Kidney tubule cell (primary cell): ENCODE results near the gene RDM1.

Source experiments
- DNase-seq: peaks from one replicate; pipeline ENCODE4 v3.0.0-alpha.2; 2018; ENCODE audit warnings: low spot score

The RDM1 gene

GRCh38 chr17:35932586-35932985, 2.0 kb upstream of the RDM1 start:
- DNase-seq = no peak

DNA sequence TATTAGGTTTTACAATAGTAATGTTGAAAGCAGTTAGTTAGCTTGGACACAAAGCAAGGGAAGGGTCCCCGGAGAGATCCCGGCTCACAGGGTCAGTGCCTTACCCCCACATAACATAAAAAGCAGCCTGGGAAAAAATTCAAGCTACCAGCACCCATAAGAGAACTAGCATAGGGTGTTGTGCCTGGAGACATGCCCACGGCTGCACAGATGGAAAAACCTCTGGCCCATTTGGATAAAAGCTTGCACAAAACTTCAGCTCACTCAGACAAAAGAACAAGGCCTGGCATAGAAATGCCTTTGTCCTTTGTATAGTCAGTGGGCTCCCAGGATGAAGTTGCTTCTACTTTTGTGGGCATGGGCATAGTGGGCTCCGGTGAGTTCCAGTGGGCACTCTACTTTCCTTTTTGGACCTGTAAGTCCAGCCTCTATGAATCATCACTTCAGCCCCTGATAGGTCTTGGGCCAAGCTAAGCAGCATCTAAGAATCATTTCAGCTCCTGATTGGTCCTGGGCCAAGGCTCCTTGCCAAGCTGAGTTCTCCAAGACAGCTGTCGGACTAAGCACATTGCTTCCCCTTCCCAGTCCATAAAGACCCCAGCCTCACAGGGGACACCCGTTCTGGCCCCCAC, 1.3 kb upstream of the RDM1 start:
- DNase-seq = no peak

- DNase-seq = no peak
These were observed 2.9 kb downstream of the RDM1 start for GRCh38 chr17:35927714-35928113.

- DNase-seq = no peak
These were observed 6.9 kb downstream of the RDM1 start for GRCh38 chr17:35923609-35924114.

DNA sequence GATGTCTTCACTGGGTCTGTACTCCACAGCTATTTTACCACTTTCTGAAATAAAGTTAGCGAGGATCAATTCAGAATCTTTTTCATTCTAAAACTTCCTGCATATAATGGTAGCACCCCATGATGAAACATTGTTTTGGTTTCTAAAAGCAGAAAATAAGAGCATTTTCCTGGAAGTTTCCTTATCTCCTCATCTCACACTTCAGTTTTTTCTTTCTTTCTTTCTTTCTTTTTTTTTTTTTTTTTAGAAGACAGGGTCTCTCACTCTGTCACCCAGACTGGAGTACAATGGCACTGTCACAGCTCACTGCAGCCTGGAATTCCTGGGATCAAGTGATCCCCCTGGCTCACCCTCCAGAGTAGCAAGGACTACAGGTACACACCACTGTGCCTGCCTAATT, 10.3 kb downstream of the RDM1 start:
- DNase-seq = no peak

GRCh38 chr17:35918665-35919064, 11.9 kb downstream of the RDM1 start:
- no peak for DNase-seq

DNA sequence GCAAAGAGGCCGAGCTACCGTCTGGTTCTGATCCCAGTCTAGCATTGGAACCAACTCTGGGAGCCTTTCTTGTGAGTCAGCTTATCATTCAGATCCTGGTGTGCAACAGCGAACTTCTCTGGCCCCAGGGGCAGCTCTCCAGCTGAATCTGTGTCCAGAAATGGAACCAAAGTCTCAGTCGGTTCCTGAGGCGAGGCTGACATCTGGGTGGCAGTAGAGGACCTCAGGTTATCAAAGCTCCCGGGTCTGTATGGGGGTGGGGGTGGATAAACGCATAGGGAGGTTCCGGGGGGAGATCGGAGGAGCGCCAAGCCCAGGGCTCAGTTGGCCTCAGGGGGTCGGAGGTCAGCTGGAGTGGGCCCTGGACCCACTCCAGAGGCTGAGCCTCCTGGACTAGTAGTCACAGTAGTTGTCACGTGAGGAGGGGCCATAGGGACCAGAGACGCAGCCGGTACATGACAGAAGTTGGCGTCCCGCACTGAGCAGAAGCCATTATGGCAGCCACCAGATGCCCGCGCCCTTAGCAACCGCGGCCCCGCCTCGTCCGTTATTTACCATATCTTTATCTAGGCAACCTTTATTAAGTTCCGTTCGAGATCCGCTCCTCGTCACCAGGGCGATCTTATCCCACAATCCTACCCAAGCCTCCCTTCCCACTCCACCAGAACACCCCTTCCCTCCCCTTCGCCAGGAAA, 12.9 kb downstream of the RDM1 start:
- DNase-seq = no peak

DNA sequence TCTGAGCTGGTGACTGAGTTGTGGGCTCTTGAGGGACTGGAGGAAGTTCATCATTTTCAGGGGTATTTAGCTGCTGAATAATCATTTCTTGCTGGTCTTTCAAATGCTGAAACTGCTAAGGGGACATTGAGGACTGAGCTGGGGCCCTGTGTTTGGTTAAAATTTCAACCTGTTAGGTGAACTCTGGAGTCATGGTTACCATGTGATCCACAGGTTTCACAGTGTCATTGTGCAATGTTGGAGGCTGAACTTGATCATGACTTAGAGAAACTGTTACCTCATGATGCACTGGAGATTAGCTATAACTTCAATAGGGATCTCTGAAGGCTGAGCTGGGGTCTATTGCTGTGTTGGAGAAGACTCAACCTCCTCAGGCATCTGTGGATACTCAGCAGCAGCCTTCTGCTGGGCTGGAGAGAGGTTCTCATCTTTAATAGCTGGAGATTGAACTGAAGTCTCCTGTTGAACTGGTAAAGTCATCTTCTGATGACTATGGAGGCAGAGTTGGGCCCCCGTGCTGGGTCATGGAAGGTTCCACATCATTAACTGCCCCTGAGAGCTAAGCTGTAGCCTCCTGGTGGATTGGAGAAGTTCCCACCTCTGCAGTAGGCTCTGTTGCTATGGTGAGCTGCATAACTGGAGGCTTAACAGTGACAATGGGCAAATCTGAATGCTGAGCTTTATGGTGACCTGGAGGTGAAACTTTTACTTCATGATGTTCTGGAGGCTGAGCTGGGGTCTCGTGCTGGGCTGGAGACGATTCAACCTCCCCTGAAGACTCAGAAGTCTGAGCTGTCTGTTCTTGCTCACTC, 15.2 kb downstream of the RDM1 start:
- peak; percentile 57 for DNase-seq

DNA sequence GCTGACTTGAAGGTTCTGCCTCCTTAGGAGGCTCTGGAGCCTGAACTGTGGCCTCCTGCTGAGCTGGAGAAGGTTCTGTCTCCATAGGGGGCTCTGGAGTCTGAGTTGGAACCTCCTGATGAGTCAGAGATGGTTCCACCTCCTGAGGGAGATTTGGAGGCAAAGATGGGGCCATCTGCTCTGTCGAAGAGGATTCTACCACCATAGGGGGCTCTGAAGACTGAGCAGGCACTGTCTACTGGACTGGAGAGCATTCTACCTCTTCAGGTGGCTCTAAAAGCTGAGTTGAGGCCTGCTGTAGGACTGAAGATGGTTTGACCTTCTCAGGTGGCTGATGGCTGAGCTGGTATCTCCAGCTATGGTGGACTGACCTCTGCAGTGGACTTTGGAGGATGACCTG, 16.2 kb downstream of the RDM1 start:
- DNase-seq = no peak

DNA sequence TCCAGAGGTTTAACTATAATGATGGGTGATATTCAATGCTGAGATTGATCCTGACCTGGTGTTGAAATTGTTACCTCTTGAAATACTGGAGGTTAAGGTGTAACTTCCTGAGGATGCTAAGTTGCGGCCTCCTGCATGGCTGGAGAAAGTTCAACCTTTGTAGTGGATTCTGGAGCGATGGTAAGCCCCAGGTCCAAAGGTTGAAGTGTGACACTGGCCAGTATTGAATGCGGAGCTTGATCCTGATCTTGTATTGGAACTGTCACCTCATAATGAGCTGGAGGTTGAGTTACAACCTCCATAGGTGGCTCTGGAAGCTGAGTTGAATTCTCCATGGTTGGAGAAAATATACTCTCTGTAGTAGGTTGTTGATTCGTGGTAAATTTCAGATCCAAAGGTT, 17.0 kb downstream of the RDM1 start:
- no peak for DNase-seq

- no peak for DNase-seq
These were observed 17.6 kb downstream of the RDM1 start for GRCh38 chr17:35912942-35913341.

- DNase-seq = no peak
These were observed 18.1 kb downstream of the RDM1 start for GRCh38 chr17:35912339-35912912.

DNA sequence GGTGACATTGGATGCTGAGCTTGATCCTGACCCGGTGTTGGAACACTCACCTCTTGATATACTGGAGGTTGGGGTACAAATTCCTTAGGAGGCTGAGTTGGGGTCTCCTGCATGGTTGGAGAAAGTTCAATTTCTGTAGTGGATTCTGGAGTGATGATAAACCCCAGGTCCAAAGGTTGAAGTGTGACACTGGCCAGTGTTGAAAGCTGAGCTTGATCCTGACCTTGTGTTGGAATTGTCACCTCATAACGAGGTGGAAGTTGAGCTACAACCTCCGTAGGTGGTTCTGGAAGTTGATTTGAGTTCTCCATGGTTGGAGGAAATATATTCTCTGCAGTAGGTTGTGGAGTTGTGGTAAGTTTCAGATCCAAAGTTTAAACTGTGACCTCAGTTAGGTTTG, 21.2 kb downstream of the RDM1 start:
- DNase-seq = no peak

GRCh38 chr17:35907691-35908090, 22.9 kb downstream of the RDM1 start:
- no peak for DNase-seq

DNA sequence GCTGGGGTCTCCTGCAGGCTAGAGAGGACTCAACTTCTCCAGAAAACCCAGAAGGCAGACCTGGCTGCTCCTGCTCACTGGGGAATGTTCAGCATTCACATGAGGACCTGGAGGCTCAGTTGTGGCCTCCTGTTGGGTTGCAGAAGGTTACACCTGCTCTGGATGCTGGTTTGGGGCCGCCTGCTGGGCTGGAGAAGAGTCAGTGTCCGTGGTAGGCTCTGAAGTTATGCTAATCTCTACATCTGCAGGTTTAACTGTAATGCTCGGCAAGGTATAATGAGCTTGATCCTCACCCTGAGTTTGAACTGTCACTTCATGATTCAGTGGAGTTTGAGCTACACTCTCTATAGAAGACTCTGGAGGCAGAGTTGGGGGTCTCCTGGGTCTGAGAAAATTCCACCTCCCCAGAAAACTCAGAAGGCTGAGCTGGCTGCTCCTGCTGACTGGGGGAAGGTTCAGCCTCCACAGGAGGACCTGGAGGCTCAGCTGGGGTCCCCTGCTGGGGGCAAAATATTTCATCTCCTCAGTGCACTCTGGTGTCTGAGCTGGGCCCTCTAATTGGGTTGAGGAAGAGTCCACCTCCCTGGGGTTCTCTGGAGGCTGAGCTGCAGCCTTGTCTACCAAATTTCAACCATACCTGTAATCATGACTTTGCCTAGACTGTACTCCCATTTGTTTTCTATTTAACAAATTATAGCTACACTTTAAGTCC, 23.5 kb downstream of the RDM1 start:
- no peak for DNase-seq

GRCh38 chr17:35906191-35906925, 24.2 kb downstream of the RDM1 start:
- DNase-seq = peak; percentile 84

DNA sequence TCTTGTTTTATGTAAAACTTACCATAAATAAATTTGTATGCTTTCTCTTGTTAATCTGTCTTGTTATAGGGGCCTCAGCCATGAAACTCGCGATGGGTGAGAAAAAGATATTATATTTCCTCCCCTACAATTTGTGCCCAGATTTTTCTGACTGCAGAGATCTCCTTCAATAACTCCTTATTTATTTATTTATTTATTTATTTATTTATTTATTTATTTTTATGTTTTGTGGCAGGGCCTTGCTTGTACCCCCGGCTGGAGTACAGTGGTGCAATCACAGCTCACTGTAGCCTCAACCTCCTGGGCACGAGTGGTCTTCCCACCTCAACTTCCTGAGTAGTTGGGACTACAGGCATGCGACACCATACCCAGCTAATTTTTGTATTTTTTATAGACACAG, 27.1 kb downstream of the RDM1 start:
- no peak for DNase-seq

GRCh38 chr17:35901631-35902175, 28.9 kb downstream of the RDM1 start:
- no peak for DNase-seq

DNA sequence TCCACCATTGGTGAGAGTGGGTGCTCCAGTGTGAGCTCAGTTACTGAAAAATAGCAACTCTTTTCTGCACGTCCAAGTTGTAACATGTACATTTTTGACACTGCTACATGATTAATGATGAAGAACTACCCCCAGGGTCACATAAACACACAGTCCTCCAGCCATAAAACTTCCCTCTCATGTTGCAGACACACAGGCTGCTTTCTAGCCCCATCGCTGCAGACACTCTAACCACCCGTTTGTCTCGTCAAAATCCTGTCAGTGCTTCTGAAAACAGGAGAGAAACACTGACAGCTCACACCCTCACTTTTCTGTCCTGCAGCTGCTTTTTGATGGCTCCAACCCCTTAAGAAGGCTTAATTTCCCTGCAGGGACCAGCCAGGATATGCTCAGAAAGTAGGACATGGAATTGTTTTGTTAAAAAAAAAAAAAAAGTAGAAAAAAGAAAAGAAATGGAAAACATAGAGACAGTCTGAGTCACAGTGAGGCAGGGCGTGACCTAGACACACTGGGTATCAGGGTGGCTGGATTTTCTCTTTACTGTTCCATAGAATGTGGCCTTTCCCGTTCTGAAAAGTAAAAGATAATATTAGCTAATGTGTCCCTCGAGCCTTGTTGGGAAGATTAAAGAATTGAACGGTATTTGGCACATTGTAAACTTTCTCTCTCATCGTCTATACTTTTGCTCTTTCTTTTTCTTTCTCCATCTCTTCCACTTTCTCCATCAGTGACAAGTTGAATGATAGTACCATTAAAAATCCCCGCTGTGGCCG, 29.7 kb downstream of the RDM1 start:
- DNase-seq = no peak

DNA sequence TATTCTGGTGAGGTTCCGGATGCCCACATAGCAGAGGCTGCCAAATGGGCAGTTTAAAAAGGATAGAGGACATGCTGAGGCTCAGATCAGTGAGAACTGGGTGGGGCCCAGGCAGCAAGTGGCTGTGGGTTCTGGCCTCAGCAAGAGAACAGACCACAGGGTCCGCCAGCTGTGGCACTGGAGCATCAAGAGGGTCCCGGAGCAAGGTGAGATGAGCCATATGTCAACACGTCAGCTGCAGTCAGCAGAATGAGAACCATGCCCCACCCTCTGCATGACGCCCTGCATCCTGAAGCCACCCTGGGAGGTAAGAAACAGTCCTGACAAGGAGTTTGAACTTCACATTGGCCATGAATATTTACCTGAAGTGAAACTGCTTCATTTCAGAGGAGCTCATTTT, 30.3 kb downstream of the RDM1 start:
- DNase-seq = no peak
